Natural killer cell treated with Interleukin-12 subunit alpha and Interleukin-12 subunit beta and Interleukin-15 and Interleukin-18, amount 100 ng/mL, for 72 hours (primary cell): ENCODE data around the gene PCED1B. TPM values are rescaled to one million over a fixed set of nuclear protein-coding genes. Genes with fewer than 3 reads are reported as not detected.
A peak's percentile ranks its signal among the peaks of the same experiment; 100 is the strongest.

ENCODE experiments used
- ATAC-seq, 2 donors: fragments of 150-1000 bp; cut with Tn5 transposase in 1 of 2; sonication (Bioruptor Pico), chemical (Tn5 transposase) in 1 of 2; 2 replicates each; pipeline ENCODE4 v1.10.0; 2021
- DNase-seq: peaks from one replicate; pipeline ENCODE4 v3.0.0; 2022; ENCODE audit warnings: low spot score
- H3K27ac Mint-ChIP-seq, 2 donors: 1 replicate in 1 of 2; 2 replicates in 1 of 2; pipeline ENCODE4 v1.8.0; 2022; ENCODE audit warnings: mixed read lengths in 2 of 2, mild to moderate bottlenecking in 1 of 2, moderate library complexity in 1 of 2
- H3K27me3 Mint-ChIP-seq, 2 donors: 1 replicate in 1 of 2; 2 replicates in 1 of 2; pipeline ENCODE4 v1.8.0; 2022; ENCODE audit warnings: mixed read lengths in 2 of 2
- H3K36me3 Mint-ChIP-seq: one replicate; pipeline ENCODE4 v1.8.0; 2022; ENCODE audit warnings: mixed read lengths
- H3K4me1 Mint-ChIP-seq, 2 donors: 1 replicate in 1 of 2; 2 replicates in 1 of 2; pipeline ENCODE4 v1.8.0; 2022; ENCODE audit warnings: low read depth in 2 of 2, mixed read lengths in 2 of 2, mild to moderate bottlenecking in 1 of 2
- H3K4me3 Mint-ChIP-seq: one replicate; pipeline ENCODE4 v1.8.0; 2022; ENCODE audit warnings: mixed read lengths
- H3K9me3 Mint-ChIP-seq: 2 replicates; pipeline ENCODE4 v1.8.0; 2022; ENCODE audit warnings: mixed read lengths
- total RNA-seq, 2 donors: library from RNA; stranded (reverse); gene quantifications; one replicate each; pipeline ENCODE4 v1.2.3, GENCODE V29; 2022

The PCED1B gene
- total RNA-seq, 2 donors from 2014 or later: 39.5 to 41.2 TPM

DNA sequence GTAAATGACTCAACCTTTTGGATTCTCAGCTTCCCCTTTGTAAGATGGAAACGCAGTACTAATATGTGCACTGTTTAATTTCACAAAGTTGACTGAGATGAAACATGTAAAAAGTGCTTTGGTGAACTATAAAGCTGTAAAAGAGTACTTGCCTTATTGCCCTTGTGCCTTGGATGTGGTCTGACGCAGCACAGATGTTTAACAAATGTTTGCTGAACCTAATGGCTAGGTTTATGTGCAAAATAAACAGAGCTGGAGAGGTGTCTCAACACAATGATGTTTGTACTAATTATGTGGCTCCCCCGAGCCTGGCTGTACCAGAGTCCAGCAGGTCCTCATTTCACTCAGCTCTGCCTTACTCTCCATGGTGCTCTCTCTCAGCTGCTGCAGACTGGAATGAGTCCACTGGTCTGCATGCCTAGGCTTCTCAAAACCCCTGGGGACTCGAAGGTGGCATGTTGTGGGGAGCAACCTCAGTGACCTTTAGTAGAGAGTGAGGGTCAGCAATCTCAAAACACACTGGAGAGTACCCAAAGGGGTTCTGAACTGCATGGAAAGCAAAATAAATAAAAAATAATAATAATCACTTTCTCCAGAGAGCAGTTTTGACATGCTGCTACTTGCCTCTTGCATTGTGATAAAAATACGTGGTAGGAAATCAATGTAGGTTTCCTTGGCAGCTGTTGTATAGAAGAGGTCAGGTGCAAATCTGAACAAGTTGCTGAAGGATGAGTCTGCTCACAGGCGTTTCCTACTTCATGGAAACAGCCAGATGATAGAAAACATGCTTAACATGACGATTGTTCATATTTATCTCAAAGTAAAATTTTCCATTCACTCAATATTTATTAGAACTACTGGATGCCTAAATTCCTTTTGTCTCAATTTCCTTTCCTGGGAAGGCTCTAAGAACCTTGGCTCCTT lies 8.9 kb downstream of the PCED1B start:
- H3K27me3 Mint-ChIP-seq: no peaks in the 10 kb centered on the region
- ATAC-seq (no peak), DNase-seq (no peak)
- H3K4me1 Mint-ChIP-seq: peaks cover 24 to 35% of the 10 kb centered on the region in 2 donors
- no peaks in the 10 kb centered on the region for H3K9me3 Mint-ChIP-seq
- no peak overlapping the region for H3K27ac Mint-ChIP-seq
- no peaks in the 10 kb centered on the region for H3K36me3 Mint-ChIP-seq
- H3K4me3 Mint-ChIP-seq: no peak overlapping the region

GRCh38 chr12:47091009-47091408 lies 11.6 kb downstream of the PCED1B start:
- H3K4me3 Mint-ChIP-seq: no peak overlapping the region
- H3K9me3 Mint-ChIP-seq: no peaks in the 10 kb centered on the region
- H3K4me1 Mint-ChIP-seq: peaks cover 0 to 18% of the 10 kb centered on the region in 2 donors
- DNase-seq (no peak), ATAC-seq (no peak)
- no peak overlapping the region for H3K27ac Mint-ChIP-seq
- H3K36me3 Mint-ChIP-seq: no peaks in the 10 kb centered on the region
- H3K27me3 Mint-ChIP-seq: no peaks in the 10 kb centered on the region

GRCh38 chr12:47094804-47095203 lies 15.4 kb downstream of the PCED1B start:
- DNase-seq (no peak), ATAC-seq (no peak)
- Mint-ChIP-seq H3K9me3 (no peaks in the 10 kb centered on the region), H3K4me3 (no peak overlapping the region), H3K27me3 (no peaks in the 10 kb centered on the region), H3K27ac (no peak overlapping the region), H3K36me3 (no peaks in the 10 kb centered on the region), H3K4me1 (peaks cover 0 to 18% of the 10 kb centered on the region in 2 donors)

DNA sequence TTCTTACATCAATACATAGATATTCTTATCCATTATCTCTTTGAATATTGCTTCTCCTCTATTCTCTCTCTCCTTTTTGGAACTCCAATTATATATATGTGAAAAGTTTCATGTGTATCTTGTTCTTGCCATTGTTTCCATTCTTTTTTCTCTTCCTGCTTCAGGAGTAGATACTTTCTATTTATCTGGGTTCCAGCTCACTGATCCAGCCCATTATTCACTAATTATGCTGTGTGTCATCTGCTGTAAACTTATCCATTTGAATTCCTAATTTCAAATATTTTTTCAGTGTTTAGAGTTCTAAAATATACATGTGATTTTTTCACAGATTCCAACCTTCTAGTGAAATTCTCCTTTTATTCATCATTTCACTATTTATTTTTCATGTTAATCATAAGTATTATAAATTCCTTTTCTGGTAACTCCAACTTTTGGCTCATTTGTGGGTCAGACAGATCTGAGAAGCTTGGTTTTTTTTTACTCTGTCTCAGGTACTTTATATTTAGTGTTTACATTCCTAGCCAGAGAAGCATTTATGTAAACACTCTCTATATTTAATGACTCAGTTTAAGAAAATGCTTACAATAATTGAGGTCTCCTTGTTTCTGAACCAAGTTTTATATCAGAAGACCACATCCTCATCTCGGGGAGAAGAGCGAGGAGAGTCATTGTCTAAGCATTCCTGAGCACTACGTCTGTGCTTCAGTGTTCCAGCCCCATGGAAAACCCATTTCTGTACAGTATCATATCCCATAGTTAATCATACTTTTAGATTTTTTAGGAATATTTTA lies 16.2 kb downstream of the PCED1B start:
- H3K27ac Mint-ChIP-seq: no peak overlapping the region
- no peak overlapping the region for H3K4me3 Mint-ChIP-seq
- no peaks in the 10 kb centered on the region for H3K36me3 Mint-ChIP-seq
- DNase-seq (no peak), ATAC-seq (no peak)
- no peaks in the 10 kb centered on the region for H3K27me3 Mint-ChIP-seq
- no peaks in the 10 kb centered on the region for H3K9me3 Mint-ChIP-seq
- H3K4me1 Mint-ChIP-seq: peaks cover 0 to 18% of the 10 kb centered on the region in 2 donors

- no peak overlapping the region for H3K27ac Mint-ChIP-seq
- no peaks in the 10 kb centered on the region for H3K9me3 Mint-ChIP-seq
- no peak for DNase-seq
- ATAC-seq: no peak
- no peaks in the 10 kb centered on the region for H3K36me3 Mint-ChIP-seq
- H3K4me1 Mint-ChIP-seq: peaks cover 0 to 15% of the 10 kb centered on the region in 2 donors
- H3K4me3 Mint-ChIP-seq: no peak overlapping the region
- no peaks in the 10 kb centered on the region for H3K27me3 Mint-ChIP-seq
Observed at GRCh38 chr12:47097276-47097896, 18.0 kb downstream of the PCED1B start.

DNA sequence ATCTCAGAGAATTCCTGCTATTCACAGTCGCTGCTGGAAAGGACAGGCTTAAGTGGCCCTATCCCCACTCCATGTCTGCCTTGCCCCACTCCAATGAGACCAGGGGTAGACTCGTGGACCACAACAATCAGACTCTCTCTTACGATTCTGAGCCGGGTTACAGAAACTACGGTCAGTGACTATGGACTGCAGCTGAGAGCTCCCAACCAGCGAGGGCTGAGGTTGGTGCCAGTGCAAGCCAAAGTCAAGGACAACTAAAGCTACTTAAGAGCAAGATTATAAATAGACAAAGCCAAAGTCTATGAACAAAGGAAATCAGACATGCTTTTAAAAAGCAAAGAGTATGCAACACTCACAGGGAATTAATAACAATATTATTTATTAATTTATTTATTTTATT lies 18.7 kb downstream of the PCED1B start:
- no peaks in the 10 kb centered on the region for H3K9me3 Mint-ChIP-seq

DNA sequence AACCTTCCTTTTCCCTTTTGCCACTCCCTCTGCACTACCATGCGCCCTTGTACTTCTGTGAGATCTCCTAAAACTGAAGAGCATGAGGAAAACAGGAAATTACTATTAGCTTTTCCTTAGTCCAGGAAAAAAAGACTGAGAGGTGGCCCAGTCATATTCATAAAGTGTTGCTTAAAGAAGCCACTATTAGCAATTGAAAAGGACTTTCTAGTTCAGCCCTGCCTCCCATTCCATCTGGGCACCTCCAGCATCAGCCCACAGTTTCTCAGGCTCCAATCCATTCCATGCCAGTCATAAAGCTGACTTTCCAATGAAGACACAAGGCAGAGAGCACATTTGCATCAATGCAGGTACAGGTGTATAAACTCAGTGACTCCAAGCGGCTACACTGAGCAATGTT lies 20.2 kb downstream of the PCED1B start:
- Mint-ChIP-seq H3K4me3 (no peak overlapping the region), H3K27me3 (no peaks in the 10 kb centered on the region), H3K36me3 (no peaks in the 10 kb centered on the region), H3K27ac (peak overlapping the region in 1 of 2 donors; percentile 68), H3K9me3 (no peaks in the 10 kb centered on the region), H3K4me1 (peaks cover 0 to 9% of the 10 kb centered on the region in 2 donors)
- ATAC-seq (no peak), DNase-seq (no peak)

More for the DNA sequence above, 18.7 kb downstream of the PCED1B start:
- H3K36me3 Mint-ChIP-seq: no peaks in the 10 kb centered on the region
- ATAC-seq (no peak), DNase-seq (no peak)
- H3K27me3 Mint-ChIP-seq: no peaks in the 10 kb centered on the region
- H3K27ac Mint-ChIP-seq: no peak overlapping the region
- peaks cover 0 to 12% of the 10 kb centered on the region in 2 donors for H3K4me1 Mint-ChIP-seq
- no peak overlapping the region for H3K4me3 Mint-ChIP-seq

DNA sequence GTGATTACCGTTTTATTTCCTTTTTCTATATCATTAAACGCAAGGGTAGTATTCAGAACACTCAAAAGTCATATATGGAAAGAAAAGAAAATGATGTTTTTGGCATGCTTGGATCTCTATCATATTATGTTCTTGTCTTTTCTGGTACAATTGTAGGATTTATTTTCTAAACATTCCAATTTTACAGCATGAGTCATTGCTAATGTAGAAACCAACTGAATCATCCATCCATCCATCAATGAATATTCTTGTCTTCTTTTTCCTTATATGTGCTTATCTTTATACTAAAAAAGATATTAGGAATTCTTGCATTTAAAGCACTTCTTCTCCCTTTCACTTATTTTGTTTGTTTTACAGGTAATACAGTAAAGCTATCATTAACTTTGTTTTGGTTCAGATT lies 20.7 kb downstream of the PCED1B start:
- no peaks in the 10 kb centered on the region for H3K9me3 Mint-ChIP-seq
- peaks cover 0 to 6% of the 10 kb centered on the region in 2 donors for H3K4me1 Mint-ChIP-seq
- H3K4me3 Mint-ChIP-seq: no peak overlapping the region
- ATAC-seq: no peak
- H3K36me3 Mint-ChIP-seq: no peaks in the 10 kb centered on the region
- H3K27me3 Mint-ChIP-seq: no peaks in the 10 kb centered on the region
- DNase-seq: no peak
- H3K27ac Mint-ChIP-seq: no peak overlapping the region

GRCh38 chr12:47102406-47102805 lies 23.0 kb downstream of the PCED1B start:
- Mint-ChIP-seq H3K4me3 (no peak overlapping the region), H3K36me3 (no peaks in the 10 kb centered on the region), H3K9me3 (no peaks in the 10 kb centered on the region), H3K27me3 (no peaks in the 10 kb centered on the region), H3K4me1 (no peaks in the 10 kb centered on the region), H3K27ac (no peak overlapping the region)
- DNase-seq (no peak), ATAC-seq (no peak)

- Mint-ChIP-seq H3K27me3 (no peaks in the 10 kb centered on the region), H3K36me3 (no peaks in the 10 kb centered on the region), H3K27ac (no peak overlapping the region), H3K4me1 (no peaks in the 10 kb centered on the region), H3K4me3 (no peak overlapping the region), H3K9me3 (no peaks in the 10 kb centered on the region)
- DNase-seq: no peak
- ATAC-seq: no peak
Observed at GRCh38 chr12:47102845-47103651, 23.6 kb downstream of the PCED1B start.

- H3K4me1 Mint-ChIP-seq: peaks cover under 1 to 2% of the 10 kb centered on the region in 2 donors
- H3K36me3 Mint-ChIP-seq: no peaks in the 10 kb centered on the region
- H3K4me3 Mint-ChIP-seq: no peak overlapping the region
- H3K9me3 Mint-ChIP-seq: no peaks in the 10 kb centered on the region
- no peak for DNase-seq
- H3K27ac Mint-ChIP-seq: no peak overlapping the region
- H3K27me3 Mint-ChIP-seq: no peaks in the 10 kb centered on the region
- no peak for ATAC-seq
Observed at GRCh38 chr12:47105914-47106674, 26.7 kb downstream of the PCED1B start.

DNA sequence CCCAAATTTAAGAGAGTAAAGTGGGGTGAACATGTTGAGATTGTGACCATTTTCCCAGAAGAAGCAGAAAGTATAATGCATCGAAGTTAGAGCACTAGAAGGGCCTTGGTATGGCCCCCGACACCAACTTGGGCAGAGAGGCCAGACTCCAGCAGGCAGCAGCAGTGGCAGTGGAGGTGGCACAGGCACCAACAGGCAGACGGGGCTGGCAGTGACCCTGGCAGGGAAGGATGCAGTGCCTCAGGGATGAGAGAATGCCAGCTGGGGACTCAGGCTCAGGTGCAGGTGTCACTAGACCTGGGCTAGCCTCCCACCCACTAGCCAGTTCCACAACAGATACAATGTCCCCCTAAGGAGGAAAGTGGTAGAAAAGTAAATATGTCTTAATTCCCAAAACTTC lies 28.0 kb downstream of the PCED1B start:
- no peak for ATAC-seq
- Mint-ChIP-seq H3K4me1 (peaks cover 9% of the 10 kb centered on the region in 2 donors), H3K36me3 (no peaks in the 10 kb centered on the region), H3K4me3 (no peak overlapping the region), H3K27ac (no peak overlapping the region), H3K9me3 (no peaks in the 10 kb centered on the region), H3K27me3 (no peaks in the 10 kb centered on the region)
- DNase-seq: no peak

GRCh38 chr12:47107926-47108325 lies 28.5 kb downstream of the PCED1B start:
- H3K27ac Mint-ChIP-seq: no peak overlapping the region
- H3K9me3 Mint-ChIP-seq: no peaks in the 10 kb centered on the region
- no peaks in the 10 kb centered on the region for H3K36me3 Mint-ChIP-seq
- ATAC-seq: no peak
- peaks cover 9 to 14% of the 10 kb centered on the region in 2 donors for H3K4me1 Mint-ChIP-seq
- no peak overlapping the region for H3K4me3 Mint-ChIP-seq
- no peaks in the 10 kb centered on the region for H3K27me3 Mint-ChIP-seq
- DNase-seq: no peak
